IMR-90 (cell line): ENCODE measurements around the gene BNIP2. TPM values are rescaled to one million over a fixed set of nuclear protein-coding genes. Genes with fewer than 3 reads are reported as not detected.

ENCODE experiments used
- ATAC-seq: fragments of 200-7000 bp; cut with Tn5 transposase; 2 replicates; pipeline ENCODE4 v1.9.1; 2020; ENCODE audit warnings: low read depth, mild to moderate bottlenecking, moderate library complexity
- BruUV-seq: library from RNA; stranded (reverse); fragments of 400-500 nt; replicated peaks from 2 replicates; lab custom pipeline; 2021; lab: Mats Ljungman, UMichigan
- CTCF ChIA-PET: fragments of 300-600 bp; formaldehyde crosslinking; extraction: SDS; loops from one replicate; lab custom pipeline; 2021; ENCODE audit warnings: antibody characterized with exemption; lab: Yijun Ruan, JAX
- POLR2A ChIA-PET: fragments of 300-600 bp; sonication (Branson Sonifier 250); formaldehyde crosslinking; loops from one replicate; lab custom pipeline; 2022; ENCODE audit warnings: antibody characterized with exemption; ENCODE audit not compliant: unreplicated experiment; lab: Charles Lee
- DNase-seq: peaks from one replicate; pipeline ENCODE4 v3.0.0; 2013
- H2AFZ ChIP-seq: replicated peaks from 2 replicates; pipeline ENCODE3; 2013; ENCODE audit warnings: low read length, mild to moderate bottlenecking; ENCODE audit not compliant: poor library complexity
- H2AK5ac ChIP-seq: 2 replicates; pipeline ENCODE4 v1.6.1; 2013; ENCODE audit warnings: low read depth, low read length, inconsistent platforms
- H2AK9ac ChIP-seq: replicated peaks from 2 replicates; pipeline ENCODE3; 2013; ENCODE audit warnings: mild to moderate bottlenecking, low read depth, low read length, moderate library complexity; ENCODE audit not compliant: poor library complexity
- H2BK120ac ChIP-seq: 2 replicates; pipeline ENCODE4 v1.6.1; 2013; ENCODE audit warnings: low read depth, low read length, inconsistent platforms
- H2BK15ac ChIP-seq: 3 replicates; pipeline ENCODE4 v1.6.1; 2013; ENCODE audit warnings: low read depth, low read length, inconsistent platforms
- H2BK20ac ChIP-seq: 2 replicates; pipeline ENCODE4 v1.6.1; 2013; ENCODE audit warnings: low read depth, mild to moderate bottlenecking, inconsistent platforms, low read length, moderate library complexity
- H2BK5ac ChIP-seq: 2 replicates; pipeline ENCODE4 v1.6.1; 2013; ENCODE audit warnings: mild to moderate bottlenecking, low read depth, low read length, inconsistent platforms; ENCODE audit not compliant: poor library complexity, severe bottlenecking
- H3K14ac ChIP-seq: replicated peaks from 2 replicates; pipeline ENCODE4 v1.6.1; 2013; ENCODE audit warnings: low read depth, low read length, inconsistent platforms
- H3K18ac ChIP-seq: 2 replicates; pipeline ENCODE4 v1.6.1; 2013; ENCODE audit warnings: low read depth, low read length, control low read depth
- H3K23ac ChIP-seq: 2 replicates; pipeline ENCODE4 v1.6.1; 2013; ENCODE audit warnings: low read depth, low read length, inconsistent platforms
- H3K27ac ChIP-seq: 2 replicates; pipeline ENCODE4 v1.5.1; 2013; ENCODE audit warnings: mild to moderate bottlenecking, control low read depth, low read length; ENCODE audit not compliant: insufficient read depth
- H3K27me3 ChIP-seq: 2 replicates; pipeline ENCODE4 v1.6.1; 2013; ENCODE audit warnings: low read length; ENCODE audit not compliant: control insufficient read depth, insufficient read depth
- H3K36me3 ChIP-seq: 2 replicates; pipeline ENCODE4 v1.6.1; 2013; ENCODE audit warnings: low read length, mixed read lengths; ENCODE audit not compliant: control insufficient read depth, insufficient read depth
- H3K4ac ChIP-seq: 2 replicates; pipeline ENCODE4 v1.6.1; 2013; ENCODE audit warnings: low read depth, low read length, inconsistent platforms
- H3K4me1 ChIP-seq: 2 replicates; pipeline ENCODE4 v1.6.1; 2013; ENCODE audit warnings: low read length, mixed read lengths; ENCODE audit not compliant: control insufficient read depth, insufficient read depth
- H3K4me2 ChIP-seq: 2 replicates; pipeline ENCODE4 v1.6.1; 2013; ENCODE audit warnings: low read depth, mild to moderate bottlenecking, control low read depth, low read length, moderate library complexity
- H3K4me3 ChIP-seq: 2 replicates; pipeline ENCODE4 v1.5.1; 2013; ENCODE audit warnings: low read depth, mild to moderate bottlenecking, control low read depth, low read length, moderate library complexity; ENCODE audit not compliant: insufficient read depth
- H3K56ac ChIP-seq: 2 replicates; pipeline ENCODE4 v1.6.1; 2013; ENCODE audit warnings: low read length, inconsistent platforms; ENCODE audit not compliant: insufficient read depth; ENCODE audit errors: extremely low read depth
- H3K79me1 ChIP-seq, 2 experiments: 2 replicates each; pipeline ENCODE4 v1.6.1; 2013; ENCODE audit warnings: low read length in 2 of 2, inconsistent platforms in 1 of 2, low read depth in 1 of 2
- H3K9ac ChIP-seq: 2 replicates; pipeline ENCODE4 v1.6.1; 2013; ENCODE audit warnings: low read depth, low read length, control low read depth
- H3K9me1 ChIP-seq: 2 replicates; pipeline ENCODE4 v1.6.1; 2013; ENCODE audit warnings: low read length, inconsistent platforms; ENCODE audit not compliant: insufficient read depth
- H3K9me3 ChIP-seq: 2 replicates; pipeline ENCODE4 v1.6.1; 2013; ENCODE audit warnings: low read length; ENCODE audit not compliant: control insufficient read depth, insufficient read depth
- H4K20me1 ChIP-seq: 2 replicates; pipeline ENCODE4 v1.6.1; 2013; ENCODE audit warnings: low read length, inconsistent platforms; ENCODE audit not compliant: insufficient read depth
- H4K5ac ChIP-seq: 2 replicates; pipeline ENCODE4 v1.6.1; 2013; ENCODE audit warnings: mild to moderate bottlenecking, low read depth, low read length, control low read depth
- H4K8ac ChIP-seq, 2 experiments: 2 replicates each; pipeline ENCODE4 v1.6.1; 2013; ENCODE audit warnings: low read depth in 2 of 2, low read length in 2 of 2, control low read depth in 1 of 2, inconsistent platforms in 1 of 2
- H4K91ac ChIP-seq: 2 replicates; pipeline ENCODE4 v1.6.1; 2013; ENCODE audit warnings: low read depth, low read length, inconsistent platforms; ENCODE audit not compliant: insufficient read depth
- BHLHE40 ChIP-seq: fragments of 150-350 bp; IDR thresholded peaks from 2 replicates; pipeline ENCODE4 v1.6.1; 2016; ENCODE audit warnings: mild to moderate bottlenecking, low read depth, low read length
- CHD1 ChIP-seq: IDR thresholded peaks from 2 replicates; pipeline ENCODE4 v1.6.1; 2012; ENCODE audit warnings: low read depth, low read length, improper control_type of control experiment
- FOS ChIP-seq: fragments of 150-350 bp; IDR thresholded peaks from 2 replicates; pipeline ENCODE4 v1.6.1; 2016; ENCODE audit warnings: low read depth, low read length
- MAZ ChIP-seq: IDR thresholded peaks from 2 replicates; pipeline ENCODE4 v1.6.1; 2012; ENCODE audit warnings: low read depth, mild to moderate bottlenecking, low read length, improper control_type of control experiment, moderate library complexity, borderline replicate concordance
- MXI1 ChIP-seq: IDR thresholded peaks from 2 replicates; pipeline ENCODE4 v1.6.1; 2012; ENCODE audit warnings: low read depth, mild to moderate bottlenecking, low read length, moderate library complexity, borderline replicate concordance
- NFE2L2 ChIP-seq: fragments of 150-350 bp; IDR thresholded peaks from 2 replicates; pipeline ENCODE4 v1.6.1; 2016; ENCODE audit warnings: low read depth, mild to moderate bottlenecking, low read length
- POLR2A ChIP-seq: IDR thresholded peaks from 2 replicates; pipeline ENCODE4 v1.6.1; 2012; ENCODE audit warnings: mild to moderate bottlenecking, low read depth, low read length
- RAD21 ChIP-seq: IDR thresholded peaks from 2 replicates; pipeline ENCODE4 v1.6.1; 2012; ENCODE audit warnings: low read length, improper control_type of control experiment
- RFX5 ChIP-seq: IDR thresholded peaks from 2 replicates; pipeline ENCODE4 v1.8.0; 2012; ENCODE audit warnings: low read depth, mild to moderate bottlenecking, low read length, moderate library complexity
- SMC3 ChIP-seq: fragments of 150-350 bp; IDR thresholded peaks from 2 replicates; pipeline ENCODE4 v1.6.1; 2016; ENCODE audit warnings: low read depth, mild to moderate bottlenecking, antibody characterized with exemption, low read length, moderate library complexity
- WGBS, 2 experiments: methylation state at CpG; one replicate each; pipeline versions ENCODE4 v1.1.5 to v1.1.7; 2013; ENCODE audit warnings: missing lambda C conversion rate in 2 of 2; ENCODE audit not compliant: insufficient read length in 1 of 2; ENCODE audit errors: extremely low coverage in 2 of 2; 5-methylcytosine and 5-hydroxymethylcytosine counted together
- dilution Hi-C: fragments of 300-500 bp; cut with HindIII; formaldehyde crosslinking; loops from one replicate; pipeline ENCODE4 v1.14.3; 2018; ENCODE audit warnings: low sequenced_read_pairs; ENCODE audit not compliant: unreplicated experiment
- in situ Hi-C: fragments of 300-500 bp; cut with MboI; formaldehyde crosslinking; loops from 3 replicates; pipeline ENCODE4 v1.14.3; 2019; ENCODE audit warnings: low sequenced_read_pairs, inconsistent platforms, mixed read lengths
- intact Hi-C: fragments of 100-400 bp; cut with micrococcal nuclease; formaldehyde crosslinking; loops from 2 replicates; pipeline ENCODE4 v1.10.0; 2022
- polyA plus RNA-seq, 3 experiments: library from polyadenylated mRNA; depleted of rRNA; stranded (reverse); fragments of >200 nt; gene quantifications; 2 replicates each; pipeline ENCODE4 v1.2.3, GENCODE V29; 2012; ENCODE audit warnings: low replicate concordance in 1 of 3
- total RNA-seq: library from RNA; depleted of rRNA; stranded (reverse); fragments of >200 nt; gene quantifications from 2 replicates; pipeline ENCODE4 v1.2.3, GENCODE V29; 2012
- TF ChIP-seq, protein P1 (sequence below): fragments of 150-350 bp; IDR thresholded peaks from 2 replicates; pipeline ENCODE4 v1.6.1; 2017; ENCODE audit warnings: mild to moderate bottlenecking, antibody characterized with exemption, low read length, low read depth
- TF ChIP-seq, protein P2 (sequence below): fragments of 150-350 bp; IDR thresholded peaks from 2 replicates; pipeline ENCODE4 v1.6.1; 2016; ENCODE audit warnings: low read depth, mild to moderate bottlenecking, low read length, moderate library complexity, borderline replicate concordance

BNIP2 gene
- total and polyA plus RNA-seq, 2 of the 4 experiments (the other 2 are of a cell fraction): 36.9 to 47.3 TPM

DNA sequence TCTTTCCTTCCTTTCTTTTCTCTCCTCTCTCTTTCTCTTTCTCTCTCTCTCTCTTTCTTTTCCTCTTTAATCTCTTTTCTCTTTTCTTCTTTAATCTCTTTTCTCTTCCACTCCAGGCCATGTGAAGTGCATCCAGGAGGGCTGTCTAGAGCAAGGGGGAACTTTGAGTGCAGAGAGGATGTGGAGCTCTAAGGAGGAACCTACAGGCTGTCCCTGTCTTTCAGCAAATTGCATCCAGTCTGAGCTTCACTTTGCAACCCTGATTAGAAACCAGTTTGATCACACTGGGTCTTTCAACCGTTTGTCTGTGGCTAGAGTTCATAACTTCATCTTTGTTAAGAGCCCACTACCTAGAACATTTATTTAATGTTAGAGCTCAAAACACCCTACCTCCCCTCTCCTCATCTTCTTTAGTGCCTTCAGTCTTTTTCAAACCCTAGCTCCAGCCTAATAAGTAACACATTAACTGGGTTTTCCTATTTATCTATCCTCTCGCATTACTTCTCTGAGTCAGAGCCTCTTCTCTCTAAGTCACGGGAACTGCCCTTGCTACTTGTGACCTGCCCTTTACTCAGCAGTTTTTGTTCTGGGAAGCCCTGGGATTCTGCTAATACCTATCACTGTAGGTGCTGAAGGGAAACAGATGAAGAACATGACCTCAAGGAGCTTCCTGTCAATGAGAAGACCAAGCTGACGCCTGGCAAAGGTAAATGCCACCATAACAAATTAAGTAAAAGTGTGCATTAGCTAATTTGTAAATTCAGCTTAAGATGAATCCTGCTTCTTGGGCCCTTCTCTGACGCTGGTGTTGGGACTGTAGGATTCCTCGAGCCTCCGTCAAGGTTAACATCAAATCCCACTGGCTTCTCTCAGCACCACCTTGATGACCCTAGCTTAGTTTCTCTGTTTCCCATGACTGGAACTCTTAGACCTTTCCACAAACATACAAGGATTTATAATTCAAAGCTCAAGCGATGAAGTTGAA is 77.6 kb downstream of the BNIP2 start, which contains the start of gene GCNT3:
TSS of gene GCNT3 (plus strand) at position 508 of the 985 bp plus-strand sequence. CDS start 6,456 bp downstream, outside the sequence.
- Histone ChIP-seq H2AK9ac (no peak within 1 kb of the TSS), H3K36me3 (no peaks in the 10 kb centered on the region), H3K4me2 (no peak within 1 kb of the TSS), H3K79me1 (no peaks in the 10 kb centered on the region), H2BK120ac (no peak within 1 kb of the TSS), H4K5ac (no peak within 1 kb of the TSS), H2BK5ac (no peak within 1 kb of the TSS), H2AFZ (no peak within 1 kb of the TSS), H3K27ac (no peak within 1 kb of the TSS), H2AK5ac (no peak within 1 kb of the TSS), H2BK20ac (no peak within 1 kb of the TSS), H3K9me1 (no peaks in the 10 kb centered on the region), H3K4me3 (no peak within 1 kb of the TSS), H3K27me3 (peaks cover 10% of the 10 kb centered on the region), H2BK15ac (no peak within 1 kb of the TSS), H4K91ac (no peak within 1 kb of the TSS), H4K8ac (no peak within 1 kb of the TSS), H3K18ac (no peak within 1 kb of the TSS), H3K23ac (no peak within 1 kb of the TSS), H3K4ac (no peak within 1 kb of the TSS), H3K9me3 (no peaks in the 10 kb centered on the region), H3K56ac (no peak within 1 kb of the TSS), H3K9ac (no peak within 1 kb of the TSS), H4K20me1 (no peaks in the 10 kb centered on the region), H3K4me1 (no peaks in the 10 kb centered on the region), H3K14ac (no peak within 1 kb of the TSS)
- no TSS peak for BruUV-seq
- peak; percentile 12 for DNase-seq
- ChIA-PET CTCF (interaction anchor here (1.4 kb wide), 1 partner anchor 22 kb away, joined by 3 read pairs; no protein-coding TSS in a partner anchor), POLR2A (no interaction called here)
- dilution Hi-C loops: no loop called here
- ATAC-seq: peak; percentile 59
- TF ChIP-seq RFX5 (no peak), CHD1 (no peak), RAD21 (no peak), SMC3 (no peak), NFE2L2 (no peak), MXI1 (no peak), MAZ (no peak), FOS (no peak), POLR2A (no peak), BHLHE40 (no peak)
- TF ChIP-seq, protein P1, sequence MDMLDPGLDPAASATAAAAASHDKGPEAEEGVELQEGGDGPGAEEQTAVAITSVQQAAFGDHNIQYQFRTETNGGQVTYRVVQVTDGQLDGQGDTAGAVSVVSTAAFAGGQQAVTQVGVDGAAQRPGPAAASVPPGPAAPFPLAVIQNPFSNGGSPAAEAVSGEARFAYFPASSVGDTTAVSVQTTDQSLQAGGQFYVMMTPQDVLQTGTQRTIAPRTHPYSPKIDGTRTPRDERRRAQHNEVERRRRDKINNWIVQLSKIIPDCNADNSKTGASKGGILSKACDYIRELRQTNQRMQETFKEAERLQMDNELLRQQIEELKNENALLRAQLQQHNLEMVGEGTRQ: no peak
- TF ChIP-seq, protein P2, sequence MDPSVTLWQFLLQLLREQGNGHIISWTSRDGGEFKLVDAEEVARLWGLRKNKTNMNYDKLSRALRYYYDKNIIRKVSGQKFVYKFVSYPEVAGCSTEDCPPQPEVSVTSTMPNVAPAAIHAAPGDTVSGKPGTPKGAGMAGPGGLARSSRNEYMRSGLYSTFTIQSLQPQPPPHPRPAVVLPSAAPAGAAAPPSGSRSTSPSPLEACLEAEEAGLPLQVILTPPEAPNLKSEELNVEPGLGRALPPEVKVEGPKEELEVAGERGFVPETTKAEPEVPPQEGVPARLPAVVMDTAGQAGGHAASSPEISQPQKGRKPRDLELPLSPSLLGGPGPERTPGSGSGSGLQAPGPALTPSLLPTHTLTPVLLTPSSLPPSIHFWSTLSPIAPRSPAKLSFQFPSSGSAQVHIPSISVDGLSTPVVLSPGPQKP: no peak
- in situ Hi-C loops: no loop called here
- WGBS, 2 experiments: 70% methylated on average over 1 of the region's 8 CpGs; no CpG with 5 or more reads in 1 of the 2 experiments
- intact Hi-C loops: no loop called here
